GM23338 (cell line): Measurements from ENCODE around the gene MBD6. TPM values are rescaled to one million over a fixed set of nuclear protein-coding genes. Genes with fewer than 3 reads are reported as not detected.

Source experiments
- ATAC-seq: fragments of 200-7000 bp; cut with Tn5 transposase; 3 replicates; pipeline ENCODE4 v1.9.1; 2020
- DNase-seq: peaks from one replicate; pipeline ENCODE4 v3.0.0-alpha.2; 2015; ENCODE audit warnings: low spot score
- H2AFZ ChIP-seq: fragments of 200-600 bp; sonication (generic); 2 replicates; pipeline ENCODE4 v1.8.0; 2016; ENCODE audit warnings: antibody characterized with exemption, mild to moderate bottlenecking, moderate library complexity
- H3F3A ChIP-seq: fragments of 200-600 bp; sonication (generic); replicated peaks from 2 replicates; pipeline ENCODE4 v1.8.0; 2017; ENCODE audit warnings: antibody characterized with exemption, mixed run types, low read depth
- H3K27ac ChIP-seq: fragments of 200-600 bp; sonication (generic); 2 replicates; pipeline ENCODE4 v1.6.1; 2016; ENCODE audit warnings: low read depth
- H3K27me3 ChIP-seq: fragments of 200-600 bp; sonication (generic); 2 replicates; pipeline ENCODE4 v1.8.0; 2016; ENCODE audit warnings: mild to moderate bottlenecking, mixed run types, moderate library complexity; ENCODE audit not compliant: insufficient read depth
- H3K36me3 ChIP-seq: fragments of 200-600 bp; sonication (generic); 2 replicates; pipeline ENCODE4 v1.8.0; 2016; ENCODE audit warnings: mild to moderate bottlenecking; ENCODE audit not compliant: insufficient read depth
- H3K4me1 ChIP-seq: fragments of 200-600 bp; sonication (generic); 2 replicates; pipeline ENCODE4 v1.8.0; 2016; ENCODE audit warnings: mild to moderate bottlenecking, moderate library complexity; ENCODE audit not compliant: insufficient read depth
- H3K4me2 ChIP-seq: fragments of 200-600 bp; sonication (generic); 2 replicates; pipeline ENCODE4 v1.7.1; 2017; ENCODE audit warnings: mixed run types
- H3K4me3 ChIP-seq: fragments of 200-600 bp; sonication (generic); 2 replicates; pipeline ENCODE4 v1.6.1; 2016; ENCODE audit warnings: mixed run types
- H3K79me2 ChIP-seq: fragments of 200-600 bp; sonication (generic); replicated peaks from 2 replicates; pipeline ENCODE4 v1.8.0; 2017; ENCODE audit warnings: mild to moderate bottlenecking; ENCODE audit not compliant: insufficient read depth
- H3K9me2 ChIP-seq: fragments of 200-600 bp; sonication (generic); 2 replicates; pipeline ENCODE4 v1.8.0; 2017; ENCODE audit not compliant: insufficient read depth
- H4K20me1 ChIP-seq: fragments of 200-600 bp; sonication (generic); replicated peaks from 2 replicates; pipeline ENCODE4 v1.8.0; 2017; ENCODE audit warnings: mild to moderate bottlenecking; ENCODE audit not compliant: insufficient read depth
- H3K27ac Mint-ChIP-seq: 2 replicates; pipeline ENCODE4 v1.8.0; 2020; ENCODE audit warnings: inconsistent platforms, mild to moderate bottlenecking, moderate library complexity, mixed read lengths
- H3K27me3 Mint-ChIP-seq: 3 replicates; pipeline ENCODE4 v1.8.0; 2022; ENCODE audit warnings: low read depth, mild to moderate bottlenecking, moderate library complexity, mixed read lengths, inconsistent platforms; ENCODE audit not compliant: insufficient read depth, poor library complexity
- H3K36me3 Mint-ChIP-seq: 3 replicates; pipeline ENCODE4 v1.8.0; 2021; ENCODE audit warnings: low read depth, mild to moderate bottlenecking, inconsistent platforms, moderate library complexity, mixed read lengths
- H3K4me1 Mint-ChIP-seq: 3 replicates; pipeline ENCODE4 v1.8.0; 2020; ENCODE audit warnings: mild to moderate bottlenecking, inconsistent platforms, mixed read lengths
- H3K4me3 Mint-ChIP-seq: 3 replicates; pipeline ENCODE4 v1.8.0; 2021; ENCODE audit warnings: moderate library complexity, mild to moderate bottlenecking, inconsistent platforms, mixed read lengths
- H3K9me3 Mint-ChIP-seq: 3 replicates; pipeline ENCODE4 v1.8.0; 2020; ENCODE audit warnings: moderate library complexity, mild to moderate bottlenecking, inconsistent platforms, mixed read lengths
- CREB1 ChIP-seq: fragments of 250-450 bp; sonication (Bioruptor Pico); IDR thresholded peaks from 2 replicates; pipeline ENCODE4 v1.5.0; 2020; ENCODE audit warnings: low read depth, mild to moderate bottlenecking, moderate library complexity
- CTCF ChIP-seq, 2 experiments: fragments of 200-600 bp in 1 of 2; sonication (generic) in 1 of 2; conservative IDR thresholded peaks; 2 replicates each; pipeline versions ENCODE4 v1.5.1 to v1.6.1; 2016 to 2017; ENCODE audit warnings: antibody characterized with exemption in 2 of 2, low read depth in 2 of 2, mild to moderate bottlenecking in 2 of 2, moderate library complexity in 1 of 2
- ETS1 ChIP-seq: IDR thresholded peaks from 2 replicates; pipeline ENCODE4 v1.6.1; 2016; ENCODE audit warnings: antibody characterized with exemption
- EZH2 ChIP-seq: fragments of 200-600 bp; sonication (generic); IDR thresholded peaks from one replicate; pipeline ENCODE4 v1.8.0; 2017; ENCODE audit warnings: antibody characterized with exemption, mild to moderate bottlenecking, low read depth; ENCODE audit not compliant: unreplicated experiment
- EZH2phosphoT487 ChIP-seq: fragments of 200-600 bp; sonication (generic); IDR thresholded peaks from one replicate; pipeline ENCODE4 v1.8.1; 2018; ENCODE audit warnings: antibody characterized with exemption; ENCODE audit not compliant: unreplicated experiment
- POLR2AphosphoS5 ChIP-seq: IDR thresholded peaks from 2 replicates; pipeline ENCODE4 v1.6.1; 2016; ENCODE audit warnings: antibody characterized with exemption, low read depth
- REST ChIP-seq: IDR thresholded peaks from one replicate; pipeline ENCODE4 v1.6.1; 2018; ENCODE audit warnings: antibody characterized with exemption; ENCODE audit not compliant: unreplicated experiment
- STAT1 ChIP-seq: IDR thresholded peaks from one replicate; pipeline ENCODE4 v1.6.1; 2016; ENCODE audit warnings: antibody characterized with exemption; ENCODE audit not compliant: unreplicated experiment
- ZNF114 ChIP-seq: fragments of 250-450 bp; sonication (Bioruptor Pico); IDR thresholded peaks from 2 replicates; pipeline ENCODE4 v1.5.0; 2020; ENCODE audit warnings: mild to moderate bottlenecking, moderate library complexity
- ZNF331 ChIP-seq: fragments of 250-450 bp; sonication (Bioruptor Pico); IDR thresholded peaks from 2 replicates; pipeline ENCODE4 v1.5.0; 2020; ENCODE audit warnings: low read depth, mild to moderate bottlenecking, moderate library complexity
- ZNF462 ChIP-seq: fragments of 250-450 bp; sonication (Bioruptor Pico); IDR thresholded peaks from 2 replicates; pipeline ENCODE4 v1.5.0; 2020; ENCODE audit warnings: mild to moderate bottlenecking, moderate library complexity
- polyA plus RNA-seq: library from polyadenylated mRNA; unstranded; fragments of >200 nt; fragmentation: Nextera tagmentation; extraction: Ambion mirVana; gene quantifications from 2 replicates; pipeline ENCODE4 v1.2.1, GENCODE V29; 2016
- total RNA-seq: library from RNA; depleted of rRNA; stranded (reverse); fragments of >200 nt; shearing (Covaris generic); gene quantifications from 2 replicates; pipeline ENCODE4 v1.2.3, GENCODE V29; 2014

MBD6 gene
- total and polyA plus RNA-seq, 2 experiments from 2014 or later, result 12.5 to 17.1 TPM

- 0 out of 2 replicates have a peak, but pooled peaks cover 7% of the 10 kb centered on the region for H3F3A ChIP-seq
- H3K79me2 ChIP-seq, result no peaks in the 10 kb centered on the region
- DNase-seq (no peak), ATAC-seq (peak; percentile 71)
- no peak overlapping the region for H2AFZ ChIP-seq
- H3K4me1 ChIP-seq, result no peaks in the 10 kb centered on the region
- TF ChIP-seq CREB1 (CRISPR knock-in tag) (no peak), POLR2AphosphoS5 (no peak), EZH2 (no peak), REST (no peak), EZH2phosphoT487 (no peak), ZNF114 (CRISPR knock-in tag) (no peak), ETS1 (no peak), CTCF (conservative IDR thresholded peaks at IDR 0.05; ENCODE audit: low read depth in 2 of 2) (no peak), ZNF462 (no peak), ZNF331 (CRISPR knock-in tag) (no peak), STAT1 (no peak)
- H3K27me3 Mint-ChIP-seq, result peaks cover 7% of the 10 kb centered on the region
- no peak overlapping the region for H3K4me3 ChIP-seq
- H3K4me1 Mint-ChIP-seq, result peaks cover 18% of the 10 kb centered on the region
- H3K36me3 ChIP-seq, result peaks cover 18% of the 10 kb centered on the region
- no peak overlapping the region; the same call in 1 of the 2 replicates for H3K27ac Mint-ChIP-seq
- no peak overlapping the region; the same call in 2 of the 3 replicates for H3K4me3 Mint-ChIP-seq
- H3K9me3 Mint-ChIP-seq, result no peaks in the 10 kb centered on the region
- no peak overlapping the region for H3K27ac ChIP-seq
- H3K27me3 ChIP-seq, result no peaks in the 10 kb centered on the region
- H3K36me3 Mint-ChIP-seq, result peaks cover 52% of the 10 kb centered on the region
- H4K20me1 ChIP-seq, result peaks cover 4% of the 10 kb centered on the region; the same call in 1 of the 2 replicates
- H3K4me2 ChIP-seq, result no peak overlapping the region
- H3K9me2 ChIP-seq, result no peaks in the 10 kb centered on the region
Measured at GRCh38 chr12:57535764-57536596, 13.4 kb downstream of the MBD6 start.
